ENCODE measurements around the gene INTU.
"Not testable (repeated sequence)": the region's sequence is repeated elsewhere in the genome, so short reads cannot be mapped to it uniquely, and the experiment has no call there.

INTU gene

DNA sequence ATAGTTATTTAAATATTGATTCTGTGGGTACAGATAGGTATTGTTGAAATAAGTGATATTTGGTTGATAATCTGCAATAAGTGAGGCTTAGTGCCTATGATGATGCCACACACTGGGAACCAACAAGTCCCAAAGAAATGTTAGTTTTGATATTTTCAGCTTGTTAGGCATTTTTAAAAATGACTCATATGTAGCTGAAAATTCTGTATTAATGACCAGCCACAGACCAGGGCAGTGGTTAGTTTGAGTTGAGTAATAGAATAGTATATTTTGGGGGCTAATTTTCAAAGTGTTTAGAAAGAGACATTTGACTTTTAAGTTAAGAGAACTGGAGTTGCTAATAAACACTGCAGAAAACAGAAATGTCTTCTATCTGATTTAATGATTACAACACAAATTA, 9.4 kb downstream of the INTU start:
- no peak overlapping the region for H3K27ac ChIP-seq (ENCODE audit: low read length)
- H3K4me1 ChIP-seq (ENCODE audit: control insufficient read depth, insufficient read depth, low read length), result no peaks in the 10 kb centered on the region
- no peaks in the 10 kb centered on the region for H3K9me3 ChIP-seq (ENCODE audit: control insufficient read depth in 2 of 2, low read length in 2 of 2)
- H3K36me3 ChIP-seq (ENCODE audit: control insufficient read depth in 2 of 2, insufficient read depth in 2 of 2, low read length in 2 of 2), result peaks cover 0 to 6% of the 10 kb centered on the region in 2 donors
- H3K9ac ChIP-seq (ENCODE audit: low read length in 2 of 2), result no peak overlapping the region
- no peaks in the 10 kb centered on the region for H3K27me3 ChIP-seq (ENCODE audit: control insufficient read depth in 1 of 2, insufficient read depth in 2 of 2, low read length in 2 of 2)
- H3K4me3 ChIP-seq (ENCODE audit: low read length in 2 of 2), result no peak overlapping the region

DNA sequence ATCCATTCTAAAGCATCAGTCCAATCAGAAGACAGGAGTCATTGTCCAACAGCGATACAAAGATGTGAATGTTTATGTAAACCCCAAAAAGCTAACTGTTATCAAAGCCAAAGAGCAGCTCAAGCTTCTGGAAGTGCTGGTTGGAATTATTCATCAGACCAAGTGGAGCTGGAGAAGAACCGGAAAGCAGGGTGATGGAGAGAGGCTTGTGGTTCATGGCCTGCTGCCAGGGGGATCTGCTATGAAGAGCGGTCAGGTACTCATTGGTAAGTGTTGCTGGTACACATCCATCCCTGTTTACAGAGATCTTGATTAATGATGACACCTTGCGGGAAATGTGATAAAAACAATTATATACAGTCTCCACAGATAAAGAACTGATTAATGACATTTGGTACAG, 11.0 kb downstream of the INTU start:
- H3K27ac ChIP-seq (ENCODE audit: low read length), result no peak overlapping the region
- H3K4me1 ChIP-seq (ENCODE audit: control insufficient read depth, insufficient read depth, low read length), result no peaks in the 10 kb centered on the region
- no peak overlapping the region for H3K4me3 ChIP-seq (ENCODE audit: low read length in 2 of 2)
- H3K27me3 ChIP-seq (ENCODE audit: control insufficient read depth in 1 of 2, insufficient read depth in 2 of 2, low read length in 2 of 2), result no peaks in the 10 kb centered on the region
- H3K36me3 ChIP-seq (ENCODE audit: control insufficient read depth in 2 of 2, insufficient read depth in 2 of 2, low read length in 2 of 2), result peaks cover 0 to 6% of the 10 kb centered on the region in 2 donors
- no peaks in the 10 kb centered on the region for H3K9me3 ChIP-seq (ENCODE audit: control insufficient read depth in 2 of 2, low read length in 2 of 2)
- no peak overlapping the region for H3K9ac ChIP-seq (ENCODE audit: low read length in 2 of 2)

DNA sequence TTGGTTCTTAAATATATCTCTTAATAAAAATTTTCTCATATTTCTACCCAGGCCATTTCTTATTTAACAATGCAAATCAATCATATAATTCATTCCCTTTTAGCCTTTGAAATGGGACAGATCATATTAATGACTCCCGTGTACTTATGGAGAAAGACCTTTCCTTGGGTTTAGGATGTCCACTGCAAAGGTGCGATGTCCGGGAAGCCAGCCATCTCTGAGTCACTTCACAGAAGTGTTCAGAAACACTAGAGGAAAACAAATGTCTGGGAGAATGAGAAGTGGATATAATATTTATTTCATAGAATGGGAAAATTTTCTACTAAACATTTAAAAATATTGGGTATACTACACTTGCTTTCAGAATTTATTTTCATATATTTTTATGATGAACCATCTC, 15.3 kb downstream of the INTU start:
- no peak overlapping the region for H3K9ac ChIP-seq (ENCODE audit: low read length in 2 of 2)
- no peak overlapping the region for H3K27ac ChIP-seq (ENCODE audit: low read length)
- peaks cover 0 to 6% of the 10 kb centered on the region in 2 donors for H3K36me3 ChIP-seq (ENCODE audit: control insufficient read depth in 2 of 2, insufficient read depth in 2 of 2, low read length in 2 of 2)
- H3K4me1 ChIP-seq (ENCODE audit: control insufficient read depth, insufficient read depth, low read length), result no peaks in the 10 kb centered on the region
- H3K9me3 ChIP-seq (ENCODE audit: control insufficient read depth in 2 of 2, low read length in 2 of 2), result no peaks in the 10 kb centered on the region
- H3K4me3 ChIP-seq (ENCODE audit: low read length in 2 of 2), result no peak overlapping the region
- H3K27me3 ChIP-seq (ENCODE audit: control insufficient read depth in 1 of 2, insufficient read depth in 2 of 2, low read length in 2 of 2), result no peaks in the 10 kb centered on the region

DNA sequence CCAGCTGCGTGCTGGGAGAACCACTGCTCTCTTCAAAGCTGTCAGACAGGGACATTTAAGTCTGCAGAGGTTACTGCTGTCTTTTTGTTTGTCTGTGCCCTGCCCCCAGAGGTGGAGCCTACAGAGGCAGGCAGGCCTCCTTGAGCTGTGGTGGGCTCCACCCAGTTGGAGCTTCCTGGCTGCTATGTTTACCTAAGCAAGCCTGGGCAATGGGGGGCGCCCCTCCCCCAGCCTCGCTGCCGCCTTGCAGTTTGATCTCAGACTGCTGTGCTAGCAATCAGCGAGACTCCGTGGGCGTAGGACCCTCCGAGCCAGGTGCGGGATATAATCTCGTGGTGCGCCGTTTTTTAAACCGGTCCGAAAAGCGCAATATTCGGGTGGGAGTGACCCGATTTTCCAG, 22.8 kb downstream of the INTU start:
- not testable (repeated sequence) for H3K27me3 ChIP-seq (ENCODE audit: control insufficient read depth in 1 of 2, insufficient read depth in 2 of 2, low read length in 2 of 2); H3K9me3 ChIP-seq (ENCODE audit: control insufficient read depth in 2 of 2, low read length in 2 of 2); H3K4me1 ChIP-seq (ENCODE audit: control insufficient read depth, insufficient read depth, low read length); H3K36me3 ChIP-seq (ENCODE audit: control insufficient read depth in 2 of 2, insufficient read depth in 2 of 2, low read length in 2 of 2); H3K9ac ChIP-seq (ENCODE audit: low read length in 2 of 2); H3K4me3 ChIP-seq (ENCODE audit: low read length in 2 of 2); H3K27ac ChIP-seq (ENCODE audit: low read length)

DNA sequence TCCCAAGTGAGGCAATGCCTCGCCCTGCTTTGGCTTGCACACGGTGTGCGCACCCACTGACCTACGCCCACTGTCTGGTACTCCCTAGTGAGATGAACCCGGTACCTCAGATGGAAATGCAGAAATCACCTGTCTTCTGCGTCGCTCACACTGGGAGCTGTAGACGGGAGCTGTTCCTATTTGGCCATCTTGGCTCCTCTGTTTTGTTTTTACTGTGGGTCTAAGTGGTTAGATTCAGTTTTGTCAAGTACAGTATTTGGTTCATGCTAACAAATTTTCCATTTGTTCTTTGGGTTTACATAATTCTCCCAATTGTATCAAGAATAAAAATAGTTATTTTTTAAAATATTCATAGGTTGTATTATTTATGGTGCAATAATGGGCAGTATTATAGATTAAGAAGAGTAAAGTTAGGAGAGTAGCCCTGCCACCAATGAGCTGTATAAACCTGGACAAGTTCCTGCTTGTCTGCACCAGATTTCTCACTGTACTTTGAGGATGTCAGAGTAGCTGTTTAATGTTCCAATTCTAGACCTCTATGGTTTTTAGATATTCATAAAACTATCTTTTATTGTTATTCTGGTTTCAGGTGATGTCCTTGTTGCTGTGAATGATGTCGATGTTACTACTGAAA, 23.4 kb downstream of the INTU start:
- H3K9me3 ChIP-seq (ENCODE audit: control insufficient read depth in 2 of 2, low read length in 2 of 2), result no peaks in the 10 kb centered on the region
- no peak overlapping the region for H3K4me3 ChIP-seq (ENCODE audit: low read length in 2 of 2)
- H3K9ac ChIP-seq (ENCODE audit: low read length in 2 of 2), result no peak overlapping the region
- H3K27me3 ChIP-seq (ENCODE audit: control insufficient read depth in 1 of 2, insufficient read depth in 2 of 2, low read length in 2 of 2), result no peaks in the 10 kb centered on the region
- no peak overlapping the region for H3K27ac ChIP-seq (ENCODE audit: low read length)
- no peaks in the 10 kb centered on the region for H3K4me1 ChIP-seq (ENCODE audit: control insufficient read depth, insufficient read depth, low read length)
- H3K36me3 ChIP-seq (ENCODE audit: control insufficient read depth in 2 of 2, insufficient read depth in 2 of 2, low read length in 2 of 2), result peaks cover 0 to 3% of the 10 kb centered on the region in 2 donors

DNA sequence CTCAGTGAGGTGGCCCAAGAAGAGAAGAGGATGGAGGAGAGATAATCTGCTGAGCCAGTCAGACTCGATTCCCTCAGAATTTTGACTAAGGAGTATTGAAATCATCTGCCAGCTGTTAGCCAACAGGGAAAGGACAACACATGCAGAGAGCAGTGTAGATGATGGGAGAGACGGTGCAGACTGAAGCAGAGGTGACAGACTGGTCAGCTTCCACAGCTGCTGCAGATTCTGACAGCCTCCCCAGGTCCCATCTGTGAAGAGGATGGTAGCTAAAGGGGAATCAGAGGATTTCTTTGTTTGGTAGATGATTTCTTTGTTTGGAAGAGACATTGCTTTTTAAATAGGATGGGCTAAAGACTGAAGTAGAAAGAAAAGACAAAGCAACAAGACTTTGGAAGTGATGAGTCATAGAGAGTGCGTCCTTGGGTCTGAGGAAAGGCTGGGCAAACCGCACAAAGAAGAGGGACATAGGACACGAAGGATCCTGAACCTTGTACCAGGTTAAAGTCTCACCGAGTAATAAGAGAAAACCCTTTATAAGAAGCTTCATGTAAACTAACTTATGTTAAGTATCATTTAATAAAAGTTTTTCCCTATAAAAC, 27.6 kb downstream of the INTU start:
- no peak overlapping the region for H3K4me3 ChIP-seq (ENCODE audit: low read length in 2 of 2)
- H3K27ac ChIP-seq (ENCODE audit: low read length), result no peak overlapping the region

DNA sequence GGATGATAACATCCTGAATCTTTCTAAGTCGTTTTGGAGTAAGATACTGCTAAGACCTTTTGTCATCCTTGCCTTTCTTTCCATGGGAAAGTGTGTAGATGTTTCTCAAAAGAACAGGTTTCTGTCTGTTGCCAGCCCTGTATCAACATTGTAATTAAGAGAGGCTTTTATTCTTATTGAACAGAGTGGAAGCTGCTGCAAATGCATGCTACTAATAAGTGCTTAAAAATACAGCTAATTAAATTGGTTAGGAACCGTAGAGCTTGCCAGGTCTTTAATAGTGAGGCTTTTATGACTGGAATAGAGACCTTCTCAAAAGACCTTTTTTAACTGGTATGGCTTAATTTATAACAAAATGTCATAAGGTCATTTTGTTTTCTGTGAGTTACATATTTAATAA, 34.4 kb downstream of the INTU start:
- Histone ChIP-seq H3K27ac (ENCODE audit: low read length) (no peak overlapping the region), H3K9ac (ENCODE audit: low read length in 2 of 2) (no peak overlapping the region), H3K4me1 (ENCODE audit: control insufficient read depth, insufficient read depth, low read length) (no peaks in the 10 kb centered on the region), H3K9me3 (ENCODE audit: control insufficient read depth in 2 of 2, low read length in 2 of 2) (no peaks in the 10 kb centered on the region), H3K4me3 (ENCODE audit: low read length in 2 of 2) (no peak overlapping the region), H3K27me3 (ENCODE audit: control insufficient read depth in 1 of 2, insufficient read depth in 2 of 2, low read length in 2 of 2) (no peaks in the 10 kb centered on the region), H3K36me3 (ENCODE audit: control insufficient read depth in 2 of 2, insufficient read depth in 2 of 2, low read length in 2 of 2) (peaks cover 0 to 2% of the 10 kb centered on the region in 2 donors)

More for the DNA sequence above, 27.6 kb downstream of the INTU start:
- Histone ChIP-seq H3K9ac (ENCODE audit: low read length in 2 of 2) (no peak overlapping the region), H3K27me3 (ENCODE audit: control insufficient read depth in 1 of 2, insufficient read depth in 2 of 2, low read length in 2 of 2) (no peaks in the 10 kb centered on the region), H3K4me1 (ENCODE audit: control insufficient read depth, insufficient read depth, low read length) (no peaks in the 10 kb centered on the region), H3K9me3 (ENCODE audit: control insufficient read depth in 2 of 2, low read length in 2 of 2) (no peaks in the 10 kb centered on the region), H3K36me3 (ENCODE audit: control insufficient read depth in 2 of 2, insufficient read depth in 2 of 2, low read length in 2 of 2) (peaks cover 0 to 3% of the 10 kb centered on the region in 2 donors)

DNA sequence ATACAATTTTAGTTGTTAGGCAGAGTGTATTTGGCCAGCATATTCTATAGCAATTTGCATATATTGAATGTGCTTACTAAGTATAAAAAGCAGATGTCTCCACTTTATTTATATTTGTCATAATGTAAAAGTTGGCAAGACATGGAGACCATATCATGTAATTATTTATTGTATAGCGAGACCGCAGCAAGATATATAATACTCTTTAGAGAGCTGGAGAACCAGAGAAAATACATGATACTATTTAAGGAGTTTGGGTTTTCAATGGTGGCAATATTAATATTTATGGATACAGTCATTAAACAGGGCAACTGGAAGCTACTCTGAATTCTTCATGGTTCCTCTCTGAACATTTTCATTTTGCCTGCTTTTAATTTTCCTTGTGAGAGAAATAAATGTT, 35.0 kb downstream of the INTU start:
- H3K9me3 ChIP-seq (ENCODE audit: control insufficient read depth in 2 of 2, low read length in 2 of 2), result no peaks in the 10 kb centered on the region
- no peak overlapping the region for H3K27ac ChIP-seq (ENCODE audit: low read length)
- no peak overlapping the region for H3K4me3 ChIP-seq (ENCODE audit: low read length in 2 of 2)
- no peaks in the 10 kb centered on the region for H3K4me1 ChIP-seq (ENCODE audit: control insufficient read depth, insufficient read depth, low read length)
- no peak overlapping the region for H3K9ac ChIP-seq (ENCODE audit: low read length in 2 of 2)
- no peaks in the 10 kb centered on the region for H3K27me3 ChIP-seq (ENCODE audit: control insufficient read depth in 1 of 2, insufficient read depth in 2 of 2, low read length in 2 of 2)
- peaks cover 0 to 2% of the 10 kb centered on the region in 2 donors for H3K36me3 ChIP-seq (ENCODE audit: control insufficient read depth in 2 of 2, insufficient read depth in 2 of 2, low read length in 2 of 2)

DNA sequence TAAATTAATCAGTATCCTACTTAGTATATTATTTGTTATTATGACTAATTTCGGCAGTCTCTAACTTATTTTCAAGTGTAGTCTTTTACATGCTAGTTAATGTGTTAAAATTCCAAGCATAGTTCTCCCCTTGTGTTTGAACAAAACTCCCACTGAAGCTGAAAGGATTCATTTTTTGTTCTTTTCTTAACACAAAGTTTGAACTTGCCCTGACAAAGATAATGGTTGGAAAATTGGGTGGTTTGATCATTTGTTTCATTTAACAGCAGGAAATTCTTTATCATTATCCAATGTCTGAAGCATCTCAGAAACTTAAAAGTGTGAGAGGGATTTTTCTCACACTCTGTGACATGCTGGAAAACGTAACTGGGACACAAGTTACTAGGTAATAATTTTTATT, 36.0 kb downstream of the INTU start:
- no peak overlapping the region for H3K9ac ChIP-seq (ENCODE audit: low read length in 2 of 2)
- H3K27ac ChIP-seq (ENCODE audit: low read length), result no peak overlapping the region
- no peak overlapping the region for H3K4me3 ChIP-seq (ENCODE audit: low read length in 2 of 2)
- no peaks in the 10 kb centered on the region for H3K27me3 ChIP-seq (ENCODE audit: control insufficient read depth in 1 of 2, insufficient read depth in 2 of 2, low read length in 2 of 2)
- H3K9me3 ChIP-seq (ENCODE audit: control insufficient read depth in 2 of 2, low read length in 2 of 2), result no peaks in the 10 kb centered on the region
- H3K4me1 ChIP-seq (ENCODE audit: control insufficient read depth, insufficient read depth, low read length), result no peaks in the 10 kb centered on the region
- peaks cover 0 to 2% of the 10 kb centered on the region in 2 donors for H3K36me3 ChIP-seq (ENCODE audit: control insufficient read depth in 2 of 2, insufficient read depth in 2 of 2, low read length in 2 of 2)

DNA sequence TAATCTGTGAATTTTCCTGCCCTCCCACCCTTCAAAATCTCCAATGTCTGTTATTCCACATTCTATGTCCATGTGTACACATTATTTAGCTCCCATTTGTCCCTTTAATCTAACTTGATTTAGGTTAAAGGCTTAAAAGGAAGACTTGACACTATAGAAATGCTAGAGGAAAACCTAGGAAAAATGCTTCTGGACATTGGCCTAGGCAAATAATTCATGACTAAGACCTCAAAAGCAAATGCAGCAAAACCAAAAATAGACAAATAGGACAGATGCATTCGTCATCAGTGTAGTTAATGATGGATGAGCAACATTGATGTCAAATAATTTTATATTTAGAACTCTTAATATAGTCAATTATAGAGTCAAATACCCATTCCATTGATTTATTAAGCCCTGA, 36.9 kb downstream of the INTU start:
- Histone ChIP-seq H3K27ac (ENCODE audit: low read length) (no peak overlapping the region), H3K4me3 (ENCODE audit: low read length in 2 of 2) (no peak overlapping the region), H3K4me1 (ENCODE audit: control insufficient read depth, insufficient read depth, low read length) (no peaks in the 10 kb centered on the region), H3K36me3 (ENCODE audit: control insufficient read depth in 2 of 2, insufficient read depth in 2 of 2, low read length in 2 of 2) (peaks cover 0 to 2% of the 10 kb centered on the region in 2 donors), H3K9ac (ENCODE audit: low read length in 2 of 2) (no peak overlapping the region), H3K27me3 (ENCODE audit: control insufficient read depth in 1 of 2, insufficient read depth in 2 of 2, low read length in 2 of 2) (no peaks in the 10 kb centered on the region), H3K9me3 (ENCODE audit: control insufficient read depth in 2 of 2, low read length in 2 of 2) (no peaks in the 10 kb centered on the region)

DNA sequence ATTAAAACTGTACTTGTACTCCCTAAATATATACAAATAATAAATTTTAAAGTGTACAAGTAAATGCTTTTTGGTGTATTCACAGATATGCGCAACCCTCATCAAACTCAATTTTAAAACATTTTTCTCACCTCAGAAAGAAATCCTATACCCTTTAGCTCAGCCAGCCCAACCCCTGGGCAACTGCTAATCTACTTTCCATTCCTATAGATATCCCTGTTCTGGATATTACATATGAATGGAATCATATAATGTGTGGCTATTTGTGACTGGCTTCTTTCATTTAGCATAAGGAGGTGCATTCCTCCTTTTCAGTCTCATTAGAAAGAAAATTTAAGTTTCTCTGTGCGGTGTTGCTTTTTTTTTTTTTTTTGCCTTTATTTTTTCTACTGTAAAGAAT, 39.4 kb downstream of the INTU start:
- peaks cover 0 to 3% of the 10 kb centered on the region in 2 donors for H3K36me3 ChIP-seq (ENCODE audit: control insufficient read depth in 2 of 2, insufficient read depth in 2 of 2, low read length in 2 of 2)
- no peaks in the 10 kb centered on the region for H3K9me3 ChIP-seq (ENCODE audit: control insufficient read depth in 2 of 2, low read length in 2 of 2)
- no peak overlapping the region for H3K4me3 ChIP-seq (ENCODE audit: low read length in 2 of 2)
- no peaks in the 10 kb centered on the region for H3K27me3 ChIP-seq (ENCODE audit: control insufficient read depth in 1 of 2, insufficient read depth in 2 of 2, low read length in 2 of 2)
- no peaks in the 10 kb centered on the region for H3K4me1 ChIP-seq (ENCODE audit: control insufficient read depth, insufficient read depth, low read length)
- H3K9ac ChIP-seq (ENCODE audit: low read length in 2 of 2), result no peak overlapping the region
- H3K27ac ChIP-seq (ENCODE audit: low read length), result no peak overlapping the region

Measured in stomach smooth muscle (tissue), 2 donors.